GM21576 (cell line): ENCODE results near the gene SLC25A25.

ENCODE experiments used
- ATAC-seq: cut with Tn5 transposase; IDR thresholded peaks from one replicate; pipeline ENCODE4 v1.9.1; 2021; ENCODE audit warnings: mild to moderate bottlenecking, moderate library complexity; ENCODE audit not compliant: unreplicated experiment

Gene SLC25A25

GRCh38 chr9:128143525-128144238 lies 75.7 kb downstream of the SLC25A25 start:
- no peak for ATAC-seq

- no peak for ATAC-seq
These were observed 76.5 kb downstream of the SLC25A25 start for GRCh38 chr9:128144239-128145181.

- ATAC-seq: no peak
These were observed 77.5 kb downstream of the SLC25A25 start for GRCh38 chr9:128145536-128145935.

GRCh38 chr9:128145951-128146351 lies 77.9 kb downstream of the SLC25A25 start:
- ATAC-seq: no peak

- ATAC-seq: no peak
These were observed 78.6 kb downstream of the SLC25A25 start for GRCh38 chr9:128146591-128147120.

- no peak for ATAC-seq
These were observed 80.5 kb downstream of the SLC25A25 start for GRCh38 chr9:128148509-128149000.

GRCh38 chr9:128149001-128149701 lies 81.1 kb downstream of the SLC25A25 start, which contains the start of gene LCN2:
Gene LCN2, plus strand, starts transcription at chr9:128149453. Its CDS starts 73 bp downstream, at chr9:128149526.
- no peak for ATAC-seq

- no peak for ATAC-seq
These were observed 82.0 kb downstream of the SLC25A25 start for GRCh38 chr9:128149951-128150593.

GRCh38 chr9:128150594-128151308 lies 82.7 kb downstream of the SLC25A25 start:
- ATAC-seq: no peak

- ATAC-seq: no peak
These were observed 83.5 kb downstream of the SLC25A25 start for GRCh38 chr9:128151309-128152132.

- ATAC-seq: no peak
These were observed 84.4 kb downstream of the SLC25A25 start for GRCh38 chr9:128152133-128153059.

GRCh38 chr9:128153060-128153946 lies 85.3 kb downstream of the SLC25A25 start:
- no peak for ATAC-seq

- no peak for ATAC-seq
These were observed 86.1 kb downstream of the SLC25A25 start for GRCh38 chr9:128153947-128154695.

- no peak for ATAC-seq
These were observed 87.9 kb downstream of the SLC25A25 start for GRCh38 chr9:128155736-128156500.
